GM13977 (cell line): ENCODE data around the gene FOXJ3.
A peak's percentile ranks its signal among the peaks of the same experiment; 100 is the strongest.

Experiments used
- DNase-seq: peaks from one replicate; pipeline ENCODE4 v3.0.0; 2012; ENCODE audit warnings: low spot score
- in situ Hi-C: fragments of 300-500 bp; cut with MboI; formaldehyde crosslinking; loops from one replicate; pipeline ENCODE4 v1.12.0; 2022; ENCODE audit warnings: low sequenced_read_pairs, low pct_unique_long_range_greater_than_20kb, mixed read lengths, inconsistent platforms; ENCODE audit not compliant: unreplicated experiment
- TF ChIP-seq, protein P1 (sequence below): IDR thresholded peaks from 2 replicates; pipeline ENCODE4 v1.5.1; 2012; ENCODE audit warnings: mild to moderate bottlenecking, control low read depth; ENCODE audit not compliant: insufficient read depth; ENCODE audit errors: extremely low read depth, missing control alignments

FOXJ3 gene

DNA sequence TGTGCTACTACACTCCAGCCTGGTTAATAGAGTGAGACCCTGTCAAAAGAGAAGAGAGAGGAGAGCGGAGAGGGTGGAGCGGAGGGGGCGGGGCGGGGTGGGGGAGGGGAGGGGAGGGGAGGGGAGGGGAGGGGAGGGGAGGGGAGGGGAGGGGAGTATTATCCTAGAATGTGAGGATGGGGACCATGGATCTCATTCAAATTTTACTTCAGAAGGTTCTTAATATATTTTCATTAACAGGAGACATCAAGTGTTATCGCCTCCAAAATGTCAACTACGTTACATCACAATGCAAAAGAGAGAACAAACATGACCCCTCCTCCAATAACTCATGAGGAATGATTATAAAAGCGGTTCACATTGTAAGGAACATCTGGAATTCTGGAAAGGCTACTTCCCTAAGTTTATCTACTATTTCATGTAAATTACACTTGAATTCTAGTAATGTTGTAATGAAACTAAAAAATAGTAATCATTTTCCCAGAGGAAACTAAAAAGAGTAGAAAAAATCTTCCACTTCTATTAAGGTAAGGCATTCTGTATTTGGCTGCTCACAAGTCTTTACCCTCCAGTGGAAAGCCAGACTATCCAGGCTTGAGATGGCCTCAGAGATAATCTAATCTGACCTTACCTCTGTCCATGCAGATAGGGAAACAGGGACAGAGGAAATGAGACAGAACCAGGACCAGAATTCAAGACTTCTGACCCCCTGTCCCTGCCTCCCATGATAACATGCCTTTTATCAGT, 151.7 kb downstream of the FOXJ3 start:
- peak; percentile 4 for DNase-seq
- in situ Hi-C loops = no loop called here
- TF ChIP-seq, protein P1, sequence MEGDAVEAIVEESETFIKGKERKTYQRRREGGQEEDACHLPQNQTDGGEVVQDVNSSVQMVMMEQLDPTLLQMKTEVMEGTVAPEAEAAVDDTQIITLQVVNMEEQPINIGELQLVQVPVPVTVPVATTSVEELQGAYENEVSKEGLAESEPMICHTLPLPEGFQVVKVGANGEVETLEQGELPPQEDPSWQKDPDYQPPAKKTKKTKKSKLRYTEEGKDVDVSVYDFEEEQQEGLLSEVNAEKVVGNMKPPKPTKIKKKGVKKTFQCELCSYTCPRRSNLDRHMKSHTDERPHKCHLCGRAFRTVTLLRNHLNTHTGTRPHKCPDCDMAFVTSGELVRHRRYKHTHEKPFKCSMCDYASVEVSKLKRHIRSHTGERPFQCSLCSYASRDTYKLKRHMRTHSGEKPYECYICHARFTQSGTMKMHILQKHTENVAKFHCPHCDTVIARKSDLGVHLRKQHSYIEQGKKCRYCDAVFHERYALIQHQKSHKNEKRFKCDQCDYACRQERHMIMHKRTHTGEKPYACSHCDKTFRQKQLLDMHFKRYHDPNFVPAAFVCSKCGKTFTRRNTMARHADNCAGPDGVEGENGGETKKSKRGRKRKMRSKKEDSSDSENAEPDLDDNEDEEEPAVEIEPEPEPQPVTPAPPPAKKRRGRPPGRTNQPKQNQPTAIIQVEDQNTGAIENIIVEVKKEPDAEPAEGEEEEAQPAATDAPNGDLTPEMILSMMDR = no peak

DNA sequence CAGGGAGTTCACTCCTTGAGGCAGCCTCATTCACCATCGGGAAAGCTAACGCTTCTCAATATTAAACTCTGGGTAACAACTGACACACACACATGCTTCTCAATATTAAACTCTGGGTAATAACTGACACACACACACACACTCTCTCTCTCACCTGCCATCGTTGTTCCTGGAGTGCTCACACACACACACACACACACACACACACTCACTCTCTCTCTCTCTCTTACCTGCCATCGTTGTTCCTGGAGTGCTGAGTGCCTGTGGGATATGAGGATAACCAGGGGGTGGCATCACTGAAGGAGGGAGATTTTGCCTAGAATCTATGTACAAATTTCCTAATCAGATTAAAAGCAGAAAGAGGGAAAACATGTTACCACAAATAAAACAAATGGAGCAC, 153.3 kb downstream of the FOXJ3 start:
- no peak for DNase-seq
- TF ChIP-seq, protein P1 = no peak
- in situ Hi-C loops = no loop called here

DNA sequence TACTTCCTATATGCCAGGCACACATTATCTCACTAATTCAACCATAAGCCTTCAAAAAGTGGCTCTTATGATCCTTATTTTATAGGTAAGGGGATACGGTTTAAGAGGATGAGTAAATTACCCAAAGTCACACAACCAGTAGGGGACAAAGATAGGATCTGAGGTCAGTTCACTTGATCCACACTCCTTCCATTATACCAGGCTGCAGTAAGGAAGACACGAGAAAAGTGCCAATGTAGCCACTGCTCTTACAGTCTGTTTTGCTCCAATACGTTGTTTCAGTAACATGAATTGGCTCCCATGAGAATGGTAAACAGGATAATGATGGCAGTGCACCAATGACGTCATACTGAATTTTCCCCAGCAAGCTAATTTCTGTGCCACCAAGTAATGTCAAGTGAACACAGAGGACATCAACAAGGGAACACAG, 155.1 kb downstream of the FOXJ3 start:
- in situ Hi-C loops = no loop called here
- DNase-seq = no peak
- TF ChIP-seq, protein P1 = no peak

DNA sequence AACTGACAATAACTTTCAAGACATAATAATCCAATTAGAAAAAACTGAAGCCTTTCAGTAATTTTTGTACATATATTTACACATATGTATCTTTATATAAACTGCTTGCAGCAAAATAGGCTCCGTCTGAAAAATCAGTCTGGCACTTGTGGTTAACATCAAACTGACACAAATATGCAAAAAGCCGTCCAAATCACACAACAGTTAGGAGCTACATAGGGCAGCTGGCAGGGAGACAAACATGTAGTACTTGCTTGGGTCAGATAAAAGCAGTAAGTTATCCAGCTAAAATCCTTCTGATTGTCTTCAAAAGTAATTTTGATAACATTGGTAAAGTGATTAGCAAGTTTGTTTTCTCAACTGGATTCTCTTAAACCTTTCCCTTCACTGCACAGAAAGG, 155.8 kb downstream of the FOXJ3 start:
- DNase-seq = no peak
- in situ Hi-C loops = no loop called here
- TF ChIP-seq, protein P1 = no peak

DNA sequence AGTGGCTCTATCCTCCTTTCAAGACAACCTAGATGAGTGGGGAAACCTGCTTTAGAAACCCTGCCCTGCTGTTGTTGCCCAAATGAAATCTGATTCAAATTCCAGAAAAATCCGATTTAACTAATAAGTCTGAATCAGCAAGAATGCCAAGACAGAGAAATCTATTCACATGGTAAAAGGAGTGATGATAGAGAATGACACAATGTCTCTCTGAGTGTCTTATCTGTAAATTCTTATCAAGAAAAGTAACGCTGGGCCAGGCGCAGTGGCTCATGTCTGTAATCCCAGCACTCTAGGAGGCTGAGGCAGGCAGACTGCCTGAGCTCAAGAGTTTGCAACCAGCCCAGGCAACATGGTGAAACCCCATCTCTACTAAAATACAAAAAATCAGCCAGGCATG, 156.8 kb downstream of the FOXJ3 start:
- TF ChIP-seq, protein P1 = no peak
- no peak for DNase-seq
- in situ Hi-C loops = no loop called here

DNA sequence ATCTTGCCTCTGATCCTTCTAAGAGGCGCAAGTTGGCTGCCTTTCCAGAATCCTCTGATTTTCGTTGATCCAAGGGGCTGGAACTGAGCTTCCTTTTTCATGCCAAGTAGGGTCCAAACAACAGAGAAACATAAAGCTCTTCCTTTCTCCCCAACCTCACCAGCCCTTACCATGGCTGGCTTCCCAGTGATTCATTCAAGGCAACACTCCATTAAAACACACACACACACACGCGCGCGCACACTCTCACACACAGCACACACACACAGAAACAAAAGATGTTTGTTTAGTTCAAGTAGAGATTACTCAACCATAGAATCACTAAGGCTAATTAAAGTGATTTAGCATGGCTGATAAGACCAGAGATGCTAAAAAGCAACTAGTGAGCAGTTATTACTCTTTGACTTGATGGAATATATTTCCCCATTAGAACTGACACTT, 157.5 kb downstream of the FOXJ3 start:
- DNase-seq = no peak
- TF ChIP-seq, protein P1 = no peak
- in situ Hi-C loops = no loop called here
